Coronary artery (tissue), 2 donors: ENCODE results near the gene CTNNA3.

ENCODE experiments used
- DNase-seq: peaks from one replicate; pipeline ENCODE4 v3.0.0-alpha.2; 2017; ENCODE audit warnings: low spot score
- H3K27ac ChIP-seq, 2 donors: fragments of 200-600 bp; sonication (generic); one replicate each; pipeline ENCODE4 v1.5.1; 2016 to 2019
- H3K4me3 ChIP-seq: fragments of 200-600 bp; sonication (generic); 2 replicates; pipeline ENCODE4 v1.5.1; 2016; ENCODE audit warnings: mild to moderate bottlenecking, moderate library complexity
- TF ChIP-seq, protein P1 (sequence below): fragments of 200-600 bp; sonication (generic); IDR thresholded peaks from one replicate; pipeline ENCODE4 v1.5.1; 2019; ENCODE audit warnings: antibody characterized with exemption

Gene CTNNA3

DNA sequence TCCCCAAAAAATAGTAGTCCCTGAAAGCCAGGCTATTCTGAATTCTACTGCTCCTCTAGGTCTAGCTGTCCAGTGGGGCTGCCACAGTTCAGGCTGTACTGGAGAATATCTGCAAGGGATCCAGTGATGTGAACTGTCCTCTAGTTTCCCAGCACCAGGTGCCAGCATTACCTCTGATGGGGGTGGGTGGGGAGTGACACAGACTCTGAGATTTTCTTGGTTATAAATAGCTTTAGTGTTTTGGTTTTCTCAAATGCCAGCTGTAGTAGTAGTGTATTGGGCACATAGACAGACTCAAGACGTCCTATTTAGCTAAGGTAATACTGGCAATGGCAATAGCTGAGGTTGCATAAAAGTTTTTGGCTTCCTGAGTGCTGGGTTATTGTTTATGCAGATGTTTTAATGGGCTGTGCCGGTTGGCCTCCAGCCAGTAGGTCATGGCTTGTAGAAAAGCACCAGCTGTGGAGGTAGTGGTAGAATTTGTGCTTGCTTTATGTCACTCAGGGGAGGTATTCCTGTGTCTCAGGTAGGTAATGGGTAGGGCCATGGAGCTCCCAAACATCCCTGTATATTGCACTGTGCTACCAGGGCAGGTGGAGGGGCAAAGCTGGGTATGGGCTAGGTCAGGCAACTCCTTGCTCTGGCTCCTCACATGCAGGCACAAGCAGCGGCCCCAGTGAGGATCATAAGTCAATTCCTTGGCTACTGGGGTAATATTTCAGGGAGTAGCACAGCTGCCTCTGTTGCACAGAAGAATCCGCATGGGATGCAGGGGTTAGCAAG, 1108.9 kb downstream of the CTNNA3 start:
- TF ChIP-seq, protein P1, sequence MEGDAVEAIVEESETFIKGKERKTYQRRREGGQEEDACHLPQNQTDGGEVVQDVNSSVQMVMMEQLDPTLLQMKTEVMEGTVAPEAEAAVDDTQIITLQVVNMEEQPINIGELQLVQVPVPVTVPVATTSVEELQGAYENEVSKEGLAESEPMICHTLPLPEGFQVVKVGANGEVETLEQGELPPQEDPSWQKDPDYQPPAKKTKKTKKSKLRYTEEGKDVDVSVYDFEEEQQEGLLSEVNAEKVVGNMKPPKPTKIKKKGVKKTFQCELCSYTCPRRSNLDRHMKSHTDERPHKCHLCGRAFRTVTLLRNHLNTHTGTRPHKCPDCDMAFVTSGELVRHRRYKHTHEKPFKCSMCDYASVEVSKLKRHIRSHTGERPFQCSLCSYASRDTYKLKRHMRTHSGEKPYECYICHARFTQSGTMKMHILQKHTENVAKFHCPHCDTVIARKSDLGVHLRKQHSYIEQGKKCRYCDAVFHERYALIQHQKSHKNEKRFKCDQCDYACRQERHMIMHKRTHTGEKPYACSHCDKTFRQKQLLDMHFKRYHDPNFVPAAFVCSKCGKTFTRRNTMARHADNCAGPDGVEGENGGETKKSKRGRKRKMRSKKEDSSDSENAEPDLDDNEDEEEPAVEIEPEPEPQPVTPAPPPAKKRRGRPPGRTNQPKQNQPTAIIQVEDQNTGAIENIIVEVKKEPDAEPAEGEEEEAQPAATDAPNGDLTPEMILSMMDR = no peak
- H3K27ac ChIP-seq = no peak overlapping the region
- H3K4me3 ChIP-seq = no peak overlapping the region
- DNase-seq = no peak

DNA sequence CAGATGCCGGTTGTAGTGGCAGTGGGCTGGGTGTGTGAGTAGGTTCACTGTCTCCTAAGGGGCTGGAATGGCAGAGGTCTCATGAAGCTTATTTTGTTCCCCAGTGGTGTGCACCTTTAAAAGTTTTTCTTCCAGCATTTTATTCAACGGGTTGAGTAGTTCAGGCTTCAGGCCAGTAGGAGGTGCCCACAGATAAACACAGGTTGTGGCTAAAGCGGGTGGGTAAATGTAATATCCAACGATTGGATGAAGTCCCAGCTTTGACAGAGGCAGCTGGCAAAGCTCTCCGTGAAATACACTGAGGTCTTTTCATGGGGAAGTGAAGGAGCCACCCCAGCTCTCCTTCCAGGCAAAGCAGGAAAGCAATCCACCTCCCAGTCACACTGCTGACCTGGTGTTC, 1109.9 kb downstream of the CTNNA3 start:
- TF ChIP-seq, protein P1 = no peak
- H3K4me3 ChIP-seq = no peak overlapping the region
- no peak for DNase-seq
- no peak overlapping the region for H3K27ac ChIP-seq

DNA sequence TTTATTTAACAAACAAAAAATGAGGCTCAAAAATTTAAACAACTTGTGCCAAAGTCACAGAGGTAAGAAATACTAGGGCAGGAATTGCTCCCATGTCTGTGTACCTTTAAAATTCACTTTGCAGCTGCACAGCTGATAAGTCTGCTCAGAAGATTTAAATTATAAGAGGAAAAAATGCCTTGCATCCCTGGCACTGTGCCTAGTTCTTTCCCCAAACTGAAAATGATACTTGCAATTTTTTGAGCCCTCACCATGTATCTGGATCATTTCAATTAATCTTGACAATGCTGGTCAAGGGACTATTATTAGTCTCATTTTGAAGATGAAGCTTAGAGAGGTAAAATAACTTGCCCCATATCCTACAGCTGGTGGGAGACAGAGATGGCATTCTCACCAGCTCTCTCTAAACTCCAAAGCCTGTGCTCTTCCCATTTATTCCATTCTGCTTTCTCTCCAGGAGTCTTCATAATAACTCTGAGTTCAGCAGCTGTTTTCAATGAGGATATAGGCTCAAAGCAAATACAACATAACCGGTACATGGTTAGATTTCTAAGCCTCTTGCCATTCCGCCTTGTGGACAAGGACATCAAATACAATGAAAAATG, 1120.6 kb downstream of the CTNNA3 start:
- TF ChIP-seq, protein P1 = no peak
- Histone ChIP-seq H3K4me3 (no peak overlapping the region), H3K27ac (no peak overlapping the region)
- no peak for DNase-seq

DNA sequence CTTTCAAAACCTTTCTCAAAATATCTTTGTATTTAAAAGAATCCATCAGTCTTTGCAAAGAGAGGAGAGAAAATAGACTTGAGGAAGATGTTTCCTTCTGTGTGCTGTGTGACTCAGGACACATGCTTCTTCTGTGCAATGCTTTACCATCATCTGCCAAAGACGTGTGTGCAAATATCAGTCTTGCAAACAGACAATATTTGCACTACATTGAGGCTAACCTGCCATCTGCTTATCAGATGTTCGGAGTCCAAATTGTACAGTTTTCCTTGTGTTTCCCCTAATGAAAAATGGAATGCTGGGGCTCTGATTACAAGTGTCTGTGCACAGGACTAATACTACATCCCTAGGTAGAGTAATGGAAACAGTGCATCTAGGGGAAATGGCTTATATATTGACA, 1123.3 kb downstream of the CTNNA3 start:
- no peak for DNase-seq
- no peak overlapping the region for H3K27ac ChIP-seq
- no peak overlapping the region for H3K4me3 ChIP-seq
- TF ChIP-seq, protein P1 = no peak

DNA sequence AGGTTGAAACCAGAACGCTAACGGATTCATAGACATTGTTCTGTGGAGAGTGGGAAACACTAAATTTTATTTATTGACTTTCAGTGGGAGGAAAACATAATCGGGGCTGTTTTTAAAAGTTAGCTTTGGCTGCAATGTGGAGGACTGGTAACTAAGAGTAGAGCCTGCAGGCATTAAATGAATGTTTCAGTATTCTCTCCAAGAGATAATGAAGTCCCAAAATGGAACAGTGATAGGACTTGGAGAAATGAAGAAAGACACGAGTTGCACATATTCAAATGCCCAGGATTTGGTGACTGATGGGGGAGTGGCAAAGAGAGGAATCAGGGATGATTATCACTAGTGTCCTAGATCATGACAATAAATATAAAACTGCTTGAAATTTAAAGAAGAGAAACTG, 1130.0 kb downstream of the CTNNA3 start:
- TF ChIP-seq, protein P1 = no peak

DNA sequence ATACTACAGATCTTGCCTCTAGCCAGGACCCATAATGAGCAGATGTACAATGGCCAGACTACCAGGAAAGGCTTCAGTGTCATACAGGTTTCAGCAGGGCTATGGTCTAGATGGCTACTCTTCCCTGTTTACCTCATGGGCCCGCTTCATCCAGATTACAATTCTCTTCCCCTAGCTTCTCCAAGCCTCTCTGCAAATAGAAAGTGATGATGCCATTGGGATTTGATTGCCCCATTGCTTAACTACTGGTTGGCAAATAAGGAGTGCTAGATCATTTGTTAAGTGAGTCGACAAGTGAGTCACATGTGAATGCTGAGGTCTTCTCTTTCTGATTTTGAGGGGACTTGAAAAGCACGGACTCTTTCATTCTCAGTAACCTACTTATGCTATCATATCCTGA, 1131.7 kb downstream of the CTNNA3 start:
- TF ChIP-seq, protein P1 = no peak
- no peak overlapping the region for H3K4me3 ChIP-seq
- no peak overlapping the region for H3K27ac ChIP-seq
- no peak for DNase-seq

More for the DNA sequence above, 1130.0 kb downstream of the CTNNA3 start:
- DNase-seq = no peak
- Histone ChIP-seq H3K4me3 (no peak overlapping the region), H3K27ac (no peak overlapping the region)

DNA sequence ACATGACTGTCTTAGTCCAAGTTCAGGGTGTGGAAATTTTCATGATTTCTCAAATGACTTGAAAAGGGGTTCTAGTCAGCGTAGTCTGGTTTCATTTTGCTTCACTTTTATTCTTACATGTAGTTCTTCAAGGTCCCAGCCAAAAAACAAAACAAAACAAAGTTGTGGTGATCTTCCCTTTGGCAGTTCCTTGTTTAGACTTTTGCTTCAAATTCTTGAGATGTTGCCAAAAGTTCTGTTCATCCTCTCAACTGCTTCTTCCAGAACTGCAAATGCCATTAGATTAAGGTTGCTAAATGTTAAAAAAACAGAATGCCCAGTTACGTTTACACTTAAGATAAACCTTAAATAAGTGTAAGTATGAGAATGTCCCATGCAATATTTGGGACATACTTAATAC, 1140.9 kb downstream of the CTNNA3 start:
- Histone ChIP-seq H3K27ac (no peak overlapping the region), H3K4me3 (no peak overlapping the region)
- TF ChIP-seq, protein P1 = no peak
- no peak for DNase-seq
